Fibroblast of the aortic adventitia (primary cell): ENCODE data around the gene PRR5. TPM values are rescaled to one million over a fixed set of nuclear protein-coding genes. Genes with fewer than 3 reads are reported as not detected.
"Not testable (repeated sequence)": the region's sequence is repeated elsewhere in the genome, so short reads cannot be mapped to it uniquely, and the experiment has no call there.

Experiments
- DNase-seq: peaks from one replicate; pipeline ENCODE4 v3.0.0-alpha.2; 2010; ENCODE audit warnings: low read depth
- H3K4me3 ChIP-seq: 2 replicates; pipeline ENCODE4 v1.5.1; 2011; ENCODE audit warnings: low read depth, mild to moderate bottlenecking, control low read depth, low read length, moderate library complexity
- CTCF ChIP-seq: IDR thresholded peaks from 2 replicates; pipeline ENCODE4 v1.5.1; 2011; ENCODE audit warnings: mild to moderate bottlenecking, low read length, control low read depth, inconsistent platforms; ENCODE audit not compliant: insufficient read depth
- total RNA-seq: library from RNA; depleted of rRNA; stranded (reverse); fragments of >200 nt; gene quantifications from 2 replicates; pipeline ENCODE4 v1.2.3, GENCODE V29; 2012; ENCODE audit warnings: low replicate concordance

PRR5 gene
- total RNA-seq, result 1.8 and 8.2 TPM in 2 replicates

- TF ChIP-seq CTCF, result no peak
- H3K4me3 ChIP-seq, result peak within 1 kb of the TSS; percentile 71
- peak; percentile 84 for DNase-seq
Observed at GRCh38 chr22:44701824-44702478, at the start of gene PRR5. TSS of gene PRR5 (plus strand) at chr22:44702204. CDS start at chr22:44702475, 271 bp downstream.

- not testable (repeated sequence) for H3K4me3 ChIP-seq, DNase-seq
Observed at GRCh38 chr22:44652866-44653265, 49.1 kb upstream of the PRR5 start.

- no peak overlapping the region for H3K4me3 ChIP-seq
- peak; percentile 56 for DNase-seq
- no peak for TF ChIP-seq CTCF
Observed at GRCh38 chr22:44658311-44658953, 43.6 kb upstream of the PRR5 start.

- no peak for DNase-seq
- no peak overlapping the region for H3K4me3 ChIP-seq
- TF ChIP-seq CTCF, result no peak
Observed at GRCh38 chr22:44659140-44659539, 42.9 kb upstream of the PRR5 start.

GRCh38 chr22:44660051-44660830 lies 41.8 kb upstream of the PRR5 start:
- H3K4me3 ChIP-seq, result no peak overlapping the region
- DNase-seq, result no peak
- TF ChIP-seq CTCF, result no peak

GRCh38 chr22:44661070-44661469 lies 40.9 kb upstream of the PRR5 start:
- TF ChIP-seq CTCF, result no peak
- no peak for DNase-seq
- H3K4me3 ChIP-seq, result no peak overlapping the region
